Peyer's patch (tissue), 4 donors: ENCODE results near the gene PVR.

ENCODE experiments used
- POLR2A ChIP-seq, 2 donors: fragments of 450-650 bp; IDR thresholded peaks; one replicate each; pipeline ENCODE4 v1.5.1; 2017; ENCODE audit warnings: antibody characterized with exemption in 2 of 2, mild to moderate bottlenecking in 2 of 2, moderate library complexity in 2 of 2
- TF ChIP-seq, protein P1 (sequence below), 6 experiments: fragments of 450-650 bp in 4 of 6; fragments of 200-600 bp in 2 of 6; sonication (generic) in 1 of 6; IDR thresholded peaks; one replicate each; pipeline ENCODE4 v1.5.1; 2017 to 2019; ENCODE audit warnings: antibody characterized with exemption in 6 of 6, mild to moderate bottlenecking in 3 of 6, moderate library complexity in 1 of 6

DNA sequence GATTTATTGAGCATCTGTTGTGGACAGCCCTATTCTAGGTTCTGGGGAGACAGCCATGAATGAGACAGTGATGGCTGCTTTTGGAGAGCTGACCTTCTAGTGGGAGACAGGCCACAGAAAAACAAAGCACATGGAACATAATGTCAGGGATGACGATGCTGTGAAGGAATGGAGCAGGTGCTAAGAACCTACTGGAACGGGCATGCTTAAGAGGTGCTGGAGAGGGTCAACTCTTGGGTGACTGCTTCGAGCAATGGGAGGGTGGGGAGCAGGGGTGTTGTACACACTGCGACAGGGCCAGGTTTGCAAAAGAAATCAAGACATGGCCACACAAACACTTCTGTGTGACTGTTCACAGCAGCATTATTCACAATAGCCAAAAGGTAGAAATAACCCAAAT lies 43.2 kb downstream of the PVR start:
- TF ChIP-seq, protein P1, sequence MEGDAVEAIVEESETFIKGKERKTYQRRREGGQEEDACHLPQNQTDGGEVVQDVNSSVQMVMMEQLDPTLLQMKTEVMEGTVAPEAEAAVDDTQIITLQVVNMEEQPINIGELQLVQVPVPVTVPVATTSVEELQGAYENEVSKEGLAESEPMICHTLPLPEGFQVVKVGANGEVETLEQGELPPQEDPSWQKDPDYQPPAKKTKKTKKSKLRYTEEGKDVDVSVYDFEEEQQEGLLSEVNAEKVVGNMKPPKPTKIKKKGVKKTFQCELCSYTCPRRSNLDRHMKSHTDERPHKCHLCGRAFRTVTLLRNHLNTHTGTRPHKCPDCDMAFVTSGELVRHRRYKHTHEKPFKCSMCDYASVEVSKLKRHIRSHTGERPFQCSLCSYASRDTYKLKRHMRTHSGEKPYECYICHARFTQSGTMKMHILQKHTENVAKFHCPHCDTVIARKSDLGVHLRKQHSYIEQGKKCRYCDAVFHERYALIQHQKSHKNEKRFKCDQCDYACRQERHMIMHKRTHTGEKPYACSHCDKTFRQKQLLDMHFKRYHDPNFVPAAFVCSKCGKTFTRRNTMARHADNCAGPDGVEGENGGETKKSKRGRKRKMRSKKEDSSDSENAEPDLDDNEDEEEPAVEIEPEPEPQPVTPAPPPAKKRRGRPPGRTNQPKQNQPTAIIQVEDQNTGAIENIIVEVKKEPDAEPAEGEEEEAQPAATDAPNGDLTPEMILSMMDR (IDR thresholded peaks at IDR 0.05), result no peak
- no peak for TF ChIP-seq POLR2A (IDR thresholded peaks at IDR 0.05)
